Panc1 (cell line): ENCODE measurements around the gene PLA2G2D. TPM values are rescaled to one million over a fixed set of nuclear protein-coding genes. Genes with fewer than 3 reads are reported as not detected.
A peak's percentile ranks its signal among the peaks of the same experiment; 100 is the strongest.

Experiments
- ATAC-seq: fragments of 200-7000 bp; cut with Tn5 transposase; 2 replicates; pipeline ENCODE4 v1.9.1; 2020; ENCODE audit warnings: mild to moderate bottlenecking, moderate library complexity
- BruUV-seq: library from RNA; stranded (reverse); fragments of 400-500 nt; replicated peaks from 2 replicates; lab custom pipeline; 2021; lab: Mats Ljungman, UMichigan
- CTCF ChIA-PET: fragments of 300-600 bp; sonication (Branson Sonifier 250); formaldehyde crosslinking; loops from one replicate; lab custom pipeline; 2022; ENCODE audit warnings: antibody characterized with exemption; lab: Charles Lee
- POLR2A ChIA-PET: fragments of 300-600 bp; sonication (Branson Sonifier 250); formaldehyde crosslinking; loops from one replicate; lab custom pipeline; 2022; ENCODE audit warnings: antibody characterized with exemption; lab: Charles Lee
- DNase-seq: peaks from one replicate; pipeline ENCODE4 v3.0.0-alpha.2; 2010; ENCODE audit warnings: low read depth, low spot score
- H3K27ac ChIP-seq: 2 replicates; pipeline ENCODE4 v1.5.1; 2011; ENCODE audit warnings: mild to moderate bottlenecking, low read length, inconsistent platforms
- H3K27me3 ChIP-seq: fragments of 200-500 bp; sonication (Bioruptor generic); 2 replicates; pipeline ENCODE4 v1.6.0; 2014; ENCODE audit warnings: low read length, inconsistent platforms; ENCODE audit not compliant: control insufficient read depth, insufficient read depth
- H3K36me3 ChIP-seq: fragments of 200-500 bp; sonication (Bioruptor generic); 2 replicates; pipeline ENCODE4 v1.5.1; 2014; ENCODE audit warnings: inconsistent platforms, mild to moderate bottlenecking, low read length, moderate library complexity; ENCODE audit not compliant: control insufficient read depth, insufficient read depth
- H3K4me1 ChIP-seq: 2 replicates; pipeline ENCODE4 v1.5.1; 2011; ENCODE audit warnings: inconsistent platforms, mild to moderate bottlenecking, low read length, moderate library complexity; ENCODE audit not compliant: control insufficient read depth, insufficient read depth
- H3K4me3 ChIP-seq, 2 experiments: 2 replicates each; pipeline ENCODE4 v1.5.1; 2011 to 2012; ENCODE audit warnings: low read depth in 2 of 2, low read length in 2 of 2, mild to moderate bottlenecking in 2 of 2, inconsistent platforms in 1 of 2, moderate library complexity in 1 of 2
- H3K9me3 ChIP-seq: fragments of 200-500 bp; sonication (Bioruptor generic); 2 replicates; pipeline ENCODE4 v1.5.1; 2014; ENCODE audit warnings: low read depth, mild to moderate bottlenecking, inconsistent platforms, low read length, moderate library complexity; ENCODE audit not compliant: control insufficient read depth, insufficient read depth
- CTCF ChIP-seq: fragments of 450-650 bp; IDR thresholded peaks from 2 replicates; pipeline ENCODE4 v1.5.1; 2017; ENCODE audit warnings: mild to moderate bottlenecking
- POLR2AphosphoS5 ChIP-seq: IDR thresholded peaks from 2 replicates; pipeline ENCODE4 v1.6.1; 2012; ENCODE audit warnings: mild to moderate bottlenecking, low read depth, low read length, moderate library complexity
- SIN3A ChIP-seq: IDR thresholded peaks from 2 replicates; pipeline ENCODE4 v1.6.1; 2012; ENCODE audit warnings: low read depth, mild to moderate bottlenecking, low read length, moderate library complexity, borderline replicate concordance; ENCODE audit not compliant: insufficient read depth
- TCF7L2 ChIP-seq: IDR thresholded peaks from 2 replicates; pipeline ENCODE4 v1.6.1; 2011; ENCODE audit warnings: mild to moderate bottlenecking, low read depth, low read length, inconsistent platforms
- in situ Hi-C: cut with HindIII; loops from 2 replicates; pipeline ENCODE4 v1.10.0; 2016; ENCODE audit warnings: low sequenced_read_pairs, low pct_unique_long_range_greater_than_20kb
- intact Hi-C: fragments of 100-400 bp; cut with micrococcal nuclease; formaldehyde crosslinking; loops from one replicate; pipeline ENCODE4 v1.10.0; 2022; ENCODE audit not compliant: unreplicated experiment
- total RNA-seq: library from RNA; stranded (reverse); gene quantifications from one replicate; pipeline ENCODE4 v1.2.1, GENCODE V29; 2021; ENCODE audit not compliant: unreplicated experiment
- TF ChIP-seq, protein P1 (sequence below), 2 experiments: IDR thresholded peaks; 2 replicates each; pipeline ENCODE4 v1.6.1; 2011 to 2012; ENCODE audit warnings: low read depth in 2 of 2, control low read depth in 1 of 2, low read length in 1 of 2, mild to moderate bottlenecking in 1 of 2, moderate library complexity in 1 of 2; ENCODE audit not compliant: insufficient read depth in 1 of 2

PLA2G2D gene
- total RNA-seq, 1 experiment from 2014 or later = not detected

DNA sequence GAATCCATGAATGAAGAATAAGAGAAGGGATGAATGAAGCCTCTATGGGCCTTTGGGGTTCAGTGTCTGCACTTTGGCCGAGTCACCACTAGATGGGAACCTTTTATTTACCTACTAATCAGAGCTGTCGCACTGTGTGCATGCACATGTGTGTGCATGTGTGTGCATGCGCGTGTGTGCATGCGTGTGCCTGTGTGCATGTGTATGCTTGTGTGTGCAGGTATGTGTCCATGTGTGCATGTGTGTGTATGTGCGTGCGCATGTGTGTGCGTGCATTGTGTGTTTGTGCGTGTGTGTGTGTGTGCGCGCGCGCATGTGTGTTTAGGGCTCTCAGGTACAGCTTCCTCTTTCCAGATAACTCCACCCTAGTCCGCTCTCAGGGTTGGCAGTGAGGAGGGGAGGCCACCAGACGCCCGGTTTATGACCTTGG is 46.2 kb upstream of the PLA2G2D start:
- H3K4me1 ChIP-seq = no peaks in the 10 kb centered on the region; the same call in 1 of the 2 replicates
- no peaks in the 10 kb centered on the region for H3K27me3 ChIP-seq
- no peaks in the 10 kb centered on the region for H3K36me3 ChIP-seq
- intact Hi-C loops (no loop called here), in situ Hi-C loops (no loop called here)
- ChIA-PET POLR2A (no interaction called here), CTCF (interaction anchor here (0.5 to 0.9 kb wide), 3 partner anchors 29 to 148 kb away, joined by 4 to 5 read pairs (median 4); no protein-coding TSS in a partner anchor)
- no peak overlapping the region for H3K27ac ChIP-seq
- H3K9me3 ChIP-seq = peaks cover 4% of the 10 kb centered on the region; the same call in 1 of the 2 replicates
- DNase-seq = no peak
- ATAC-seq = 0 out of 2 replicates have a peak, but pooled peaks have one; percentile 76
- no peak overlapping the region for H3K4me3 ChIP-seq
- no peak for TF ChIP-seq POLR2AphosphoS5
- TF ChIP-seq, protein P1, sequence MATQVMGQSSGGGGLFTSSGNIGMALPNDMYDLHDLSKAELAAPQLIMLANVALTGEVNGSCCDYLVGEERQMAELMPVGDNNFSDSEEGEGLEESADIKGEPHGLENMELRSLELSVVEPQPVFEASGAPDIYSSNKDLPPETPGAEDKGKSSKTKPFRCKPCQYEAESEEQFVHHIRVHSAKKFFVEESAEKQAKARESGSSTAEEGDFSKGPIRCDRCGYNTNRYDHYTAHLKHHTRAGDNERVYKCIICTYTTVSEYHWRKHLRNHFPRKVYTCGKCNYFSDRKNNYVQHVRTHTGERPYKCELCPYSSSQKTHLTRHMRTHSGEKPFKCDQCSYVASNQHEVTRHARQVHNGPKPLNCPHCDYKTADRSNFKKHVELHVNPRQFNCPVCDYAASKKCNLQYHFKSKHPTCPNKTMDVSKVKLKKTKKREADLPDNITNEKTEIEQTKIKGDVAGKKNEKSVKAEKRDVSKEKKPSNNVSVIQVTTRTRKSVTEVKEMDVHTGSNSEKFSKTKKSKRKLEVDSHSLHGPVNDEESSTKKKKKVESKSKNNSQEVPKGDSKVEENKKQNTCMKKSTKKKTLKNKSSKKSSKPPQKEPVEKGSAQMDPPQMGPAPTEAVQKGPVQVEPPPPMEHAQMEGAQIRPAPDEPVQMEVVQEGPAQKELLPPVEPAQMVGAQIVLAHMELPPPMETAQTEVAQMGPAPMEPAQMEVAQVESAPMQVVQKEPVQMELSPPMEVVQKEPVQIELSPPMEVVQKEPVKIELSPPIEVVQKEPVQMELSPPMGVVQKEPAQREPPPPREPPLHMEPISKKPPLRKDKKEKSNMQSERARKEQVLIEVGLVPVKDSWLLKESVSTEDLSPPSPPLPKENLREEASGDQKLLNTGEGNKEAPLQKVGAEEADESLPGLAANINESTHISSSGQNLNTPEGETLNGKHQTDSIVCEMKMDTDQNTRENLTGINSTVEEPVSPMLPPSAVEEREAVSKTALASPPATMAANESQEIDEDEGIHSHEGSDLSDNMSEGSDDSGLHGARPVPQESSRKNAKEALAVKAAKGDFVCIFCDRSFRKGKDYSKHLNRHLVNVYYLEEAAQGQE (IDR thresholded peaks at IDR 0.05; ENCODE audit: insufficient read depth in 1 of 2, low read depth in 2 of 2, low read length in 1 of 2) = no peak
- TF ChIP-seq SIN3A = no peak
- TF ChIP-seq TCF7L2 = no peak
- no peak; the same call in 1 of the 2 replicates for TF ChIP-seq CTCF
- BruUV-seq = no TSS peak

GRCh38 chr1:20164694-20165202 is 45.4 kb upstream of the PLA2G2D start:
- no peak overlapping the region for H3K27ac ChIP-seq
- no peaks in the 10 kb centered on the region for H3K27me3 ChIP-seq
- CTCF ChIA-PET = interaction anchor here (0.5 to 0.7 kb wide), 2 partner anchors 13 to 147 kb away, joined by 3 to 4 read pairs; no protein-coding TSS in a partner anchor
- TF ChIP-seq POLR2AphosphoS5 = no peak
- TF ChIP-seq, protein P1 (IDR thresholded peaks at IDR 0.05; ENCODE audit: insufficient read depth in 1 of 2, low read depth in 2 of 2, low read length in 1 of 2) = no peak
- TF ChIP-seq SIN3A = no peak
- no peak for TF ChIP-seq CTCF
- TF ChIP-seq TCF7L2 = no peak
- ATAC-seq (no peak), DNase-seq (no peak)
- peaks cover 12% of the 10 kb centered on the region; the same call in 1 of the 2 replicates for H3K9me3 ChIP-seq
- BruUV-seq = no TSS peak
- intact Hi-C loops (no loop called here), in situ Hi-C loops (no loop called here)
- H3K36me3 ChIP-seq = no peaks in the 10 kb centered on the region
- POLR2A ChIA-PET = no interaction called here
- no peaks in the 10 kb centered on the region; the same call in 1 of the 2 replicates for H3K4me1 ChIP-seq
- H3K4me3 ChIP-seq = no peak overlapping the region
